A673 (cell line): ENCODE measurements around the gene MAGI3.

Experiments
- EZH2 ChIP-seq: fragments of 200-600 bp; sonication (generic); IDR thresholded peaks from 2 replicates; pipeline ENCODE4 v1.6.1; 2017; ENCODE audit warnings: borderline replicate concordance, low read depth, mild to moderate bottlenecking, mixed read lengths, antibody characterized with exemption, low read length; ENCODE audit not compliant: poor library complexity, severe bottlenecking
- TF ChIP-seq, protein P1 (sequence below): fragments of 300-800, 200-600 bp; sonication (generic); conservative IDR thresholded peaks from 2 replicates; pipeline ENCODE4 v1.5.1; 2017; ENCODE audit warnings: low read depth, mild to moderate bottlenecking, antibody characterized with exemption, low read length, moderate library complexity, mixed read lengths

DNA sequence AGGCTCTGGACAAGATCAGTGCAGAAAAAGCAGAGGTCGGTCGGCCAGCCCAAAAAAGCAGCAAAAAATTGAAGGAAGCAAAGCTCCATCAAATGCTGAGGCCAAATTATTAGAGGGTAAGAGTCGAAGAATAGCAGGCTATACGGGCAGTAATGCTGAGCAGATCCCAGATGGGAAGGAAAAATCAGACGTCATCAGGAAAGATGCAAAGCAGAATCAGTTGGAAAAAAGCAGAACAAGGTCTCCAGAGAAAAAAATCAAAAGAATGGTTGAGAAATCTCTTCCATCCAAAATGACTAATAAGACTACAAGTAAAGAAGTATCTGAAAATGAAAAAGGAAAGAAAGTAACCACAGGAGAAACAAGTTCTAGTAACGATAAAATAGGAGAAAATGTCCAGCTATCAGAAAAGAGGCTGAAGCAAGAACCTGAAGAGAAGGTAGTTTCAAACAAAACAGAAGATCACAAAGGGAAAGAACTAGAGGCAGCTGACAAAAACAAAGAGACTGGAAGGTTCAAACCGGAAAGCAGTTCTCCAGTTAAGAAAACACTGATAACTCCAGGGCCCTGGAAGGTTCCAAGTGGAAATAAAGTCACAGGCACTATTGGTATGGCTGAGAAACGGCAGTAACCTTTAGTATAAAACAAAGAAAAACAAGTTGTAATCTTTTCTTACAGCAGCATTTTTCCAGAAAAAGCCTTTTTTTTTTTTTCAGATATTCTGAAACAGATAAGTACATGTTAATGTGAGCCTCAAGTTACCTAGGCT is 293.3 kb downstream of the MAGI3 start:
- TF ChIP-seq, protein P1, sequence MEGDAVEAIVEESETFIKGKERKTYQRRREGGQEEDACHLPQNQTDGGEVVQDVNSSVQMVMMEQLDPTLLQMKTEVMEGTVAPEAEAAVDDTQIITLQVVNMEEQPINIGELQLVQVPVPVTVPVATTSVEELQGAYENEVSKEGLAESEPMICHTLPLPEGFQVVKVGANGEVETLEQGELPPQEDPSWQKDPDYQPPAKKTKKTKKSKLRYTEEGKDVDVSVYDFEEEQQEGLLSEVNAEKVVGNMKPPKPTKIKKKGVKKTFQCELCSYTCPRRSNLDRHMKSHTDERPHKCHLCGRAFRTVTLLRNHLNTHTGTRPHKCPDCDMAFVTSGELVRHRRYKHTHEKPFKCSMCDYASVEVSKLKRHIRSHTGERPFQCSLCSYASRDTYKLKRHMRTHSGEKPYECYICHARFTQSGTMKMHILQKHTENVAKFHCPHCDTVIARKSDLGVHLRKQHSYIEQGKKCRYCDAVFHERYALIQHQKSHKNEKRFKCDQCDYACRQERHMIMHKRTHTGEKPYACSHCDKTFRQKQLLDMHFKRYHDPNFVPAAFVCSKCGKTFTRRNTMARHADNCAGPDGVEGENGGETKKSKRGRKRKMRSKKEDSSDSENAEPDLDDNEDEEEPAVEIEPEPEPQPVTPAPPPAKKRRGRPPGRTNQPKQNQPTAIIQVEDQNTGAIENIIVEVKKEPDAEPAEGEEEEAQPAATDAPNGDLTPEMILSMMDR: no peak
- no peak for TF ChIP-seq EZH2
